IPS-18a (cell line): ENCODE results near the gene CIT.

Experiments used
- H3K27ac ChIP-seq: one replicate; pipeline ENCODE4 v1.5.1; 2013; ENCODE audit warnings: low read length
- H3K27me3 ChIP-seq: one replicate; pipeline ENCODE4 v1.6.1; 2013; ENCODE audit warnings: mild to moderate bottlenecking, low read length; ENCODE audit not compliant: control insufficient read depth, insufficient read depth
- H3K36me3 ChIP-seq: one replicate; pipeline ENCODE4 v1.6.1; 2013; ENCODE audit warnings: low read depth, low read length; ENCODE audit not compliant: control insufficient read depth
- H3K4me1 ChIP-seq: one replicate; pipeline ENCODE4 v1.6.1; 2013; ENCODE audit warnings: low read depth, low read length; ENCODE audit not compliant: control insufficient read depth
- H3K4me3 ChIP-seq: one replicate; pipeline ENCODE4 v1.5.1; 2013; ENCODE audit warnings: low read length
- H3K9ac ChIP-seq: one replicate; pipeline ENCODE4 v1.6.1; 2013; ENCODE audit warnings: mild to moderate bottlenecking, low read length, moderate library complexity
- H3K9me3 ChIP-seq: one replicate; pipeline ENCODE4 v1.6.1; 2013; ENCODE audit warnings: low read depth, low read length; ENCODE audit not compliant: control insufficient read depth

Gene CIT

DNA sequence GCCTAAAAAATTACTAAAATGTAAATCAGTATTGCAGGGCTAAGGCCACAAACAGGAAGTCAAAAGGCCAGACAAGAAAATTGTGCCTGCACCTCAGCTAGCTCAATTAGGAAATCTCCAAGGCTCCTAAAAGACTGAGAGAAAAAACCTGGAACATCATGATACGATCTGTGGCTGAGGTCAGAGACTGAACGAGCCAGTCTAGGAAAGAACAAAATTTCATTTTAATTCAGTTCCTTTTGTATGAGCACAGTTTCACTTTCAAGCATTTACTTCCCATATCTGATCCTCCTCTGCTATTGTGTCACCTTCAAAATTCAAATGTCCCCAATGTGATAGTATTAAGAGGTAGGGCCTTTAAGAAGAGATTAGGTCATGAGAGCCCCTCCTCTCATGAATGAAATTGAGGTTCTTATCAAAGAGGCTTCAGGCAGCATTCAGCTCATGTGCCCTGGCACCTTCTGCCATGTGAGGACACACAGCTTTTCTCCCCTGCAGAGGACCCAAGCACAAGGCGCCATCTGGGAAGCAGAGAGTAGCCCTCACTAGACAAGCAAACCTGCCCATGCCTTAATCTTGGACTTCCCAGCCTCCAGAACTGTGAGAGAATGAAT, 194.4 kb downstream of the CIT start:
- Histone ChIP-seq H3K27ac (no peak overlapping the region), H3K9ac (no peak overlapping the region), H3K4me1 (peaks cover 6% of the 10 kb centered on the region), H3K9me3 (no peaks in the 10 kb centered on the region), H3K4me3 (no peak overlapping the region), H3K36me3 (peaks cover 37% of the 10 kb centered on the region), H3K27me3 (no peaks in the 10 kb centered on the region)

DNA sequence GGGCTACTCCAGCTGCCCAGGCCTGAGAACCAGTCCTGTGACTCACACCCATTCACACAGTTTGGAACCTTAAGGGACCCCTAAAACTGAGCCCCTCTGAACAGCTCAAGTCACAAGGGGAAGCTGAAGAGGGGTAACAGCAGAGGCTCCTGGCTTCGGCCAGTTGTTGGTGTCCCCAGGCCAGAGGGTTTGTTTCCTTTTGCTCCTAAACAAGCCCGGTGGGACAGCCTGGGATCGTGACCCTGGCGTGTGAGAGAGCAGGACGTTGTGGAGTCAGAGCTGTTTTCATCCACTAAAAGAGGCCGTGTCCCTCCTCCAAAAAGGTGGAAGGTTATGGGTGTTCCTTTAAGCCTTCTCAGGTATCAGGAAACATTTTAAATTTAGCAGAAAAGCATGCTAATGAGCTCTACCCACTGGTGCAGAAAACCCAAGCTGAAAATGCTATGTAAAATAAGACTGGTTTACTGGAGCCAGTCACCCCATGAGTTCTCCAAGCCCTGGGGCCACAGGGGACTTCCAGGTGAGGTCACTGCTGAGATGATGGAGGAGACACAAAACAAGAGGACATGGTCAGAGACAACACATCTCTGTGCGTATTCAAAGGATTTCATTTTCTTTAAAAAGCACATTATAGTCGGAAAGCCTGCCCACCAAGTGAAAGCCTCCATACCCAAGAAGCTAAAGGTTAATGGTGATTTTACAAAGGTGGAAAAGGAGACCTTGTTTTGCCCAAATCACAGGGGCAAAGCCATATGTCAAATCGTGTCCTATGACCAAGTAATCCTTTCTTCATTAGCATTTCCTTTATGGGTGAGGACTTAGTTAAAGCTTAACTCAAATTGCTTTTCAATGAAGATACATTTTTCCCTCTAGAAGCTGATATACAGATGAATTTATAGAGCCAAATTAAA, 195.1 kb downstream of the CIT start:
- Histone ChIP-seq H3K4me3 (no peak overlapping the region), H3K27me3 (no peaks in the 10 kb centered on the region), H3K9ac (no peak overlapping the region), H3K36me3 (peaks cover 39% of the 10 kb centered on the region), H3K4me1 (peaks cover 6% of the 10 kb centered on the region), H3K27ac (no peak overlapping the region), H3K9me3 (no peaks in the 10 kb centered on the region)

DNA sequence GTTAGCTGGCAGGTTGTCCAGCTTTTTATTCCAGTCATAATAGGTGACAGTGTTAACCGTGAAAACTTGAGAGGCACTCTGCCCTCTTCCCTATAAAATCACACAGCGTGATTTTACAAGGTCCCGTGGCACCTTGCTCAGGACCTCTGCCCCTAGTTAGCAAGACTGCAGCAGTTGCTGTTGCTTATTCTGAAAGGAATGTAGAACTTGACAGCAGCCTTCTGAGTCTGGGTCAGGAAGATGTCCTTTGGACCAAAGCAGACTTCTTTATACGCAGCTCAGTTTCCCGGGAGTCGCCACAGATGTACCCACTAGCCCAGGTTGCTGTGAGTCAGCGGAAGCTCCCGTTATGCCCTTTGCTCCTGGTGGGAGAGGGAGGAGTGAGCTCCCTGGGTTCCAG, 196.0 kb downstream of the CIT start:
- Histone ChIP-seq H3K4me1 (peaks cover 6% of the 10 kb centered on the region), H3K9ac (no peak overlapping the region), H3K4me3 (no peak overlapping the region), H3K27ac (no peak overlapping the region), H3K9me3 (no peaks in the 10 kb centered on the region), H3K36me3 (peaks cover 47% of the 10 kb centered on the region), H3K27me3 (no peaks in the 10 kb centered on the region)

DNA sequence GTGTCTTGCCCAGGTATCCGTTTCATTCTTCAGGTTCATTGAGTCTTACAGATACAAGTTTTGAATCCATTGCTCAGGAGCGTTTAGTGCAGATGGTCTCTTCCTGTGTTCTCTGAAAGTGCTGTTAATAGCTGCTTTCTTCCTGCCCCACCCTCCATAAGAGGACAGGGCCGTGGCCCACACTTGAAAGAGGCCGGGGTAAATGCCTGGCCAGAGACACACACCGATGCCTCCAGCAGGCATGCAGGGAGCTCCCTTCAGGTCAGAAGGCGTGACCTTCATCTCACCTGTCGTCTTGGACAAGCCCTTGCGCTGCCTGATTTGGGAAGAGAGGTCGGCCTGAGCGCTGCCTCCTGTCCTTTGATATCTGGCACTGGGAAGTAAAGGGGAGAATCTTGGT, 197.6 kb downstream of the CIT start:
- H3K9ac ChIP-seq = no peak overlapping the region
- H3K4me1 ChIP-seq = peaks cover 6% of the 10 kb centered on the region
- no peak overlapping the region for H3K27ac ChIP-seq
- H3K4me3 ChIP-seq = no peak overlapping the region
- no peaks in the 10 kb centered on the region for H3K9me3 ChIP-seq
- H3K27me3 ChIP-seq = no peaks in the 10 kb centered on the region
- peaks cover 64% of the 10 kb centered on the region for H3K36me3 ChIP-seq

DNA sequence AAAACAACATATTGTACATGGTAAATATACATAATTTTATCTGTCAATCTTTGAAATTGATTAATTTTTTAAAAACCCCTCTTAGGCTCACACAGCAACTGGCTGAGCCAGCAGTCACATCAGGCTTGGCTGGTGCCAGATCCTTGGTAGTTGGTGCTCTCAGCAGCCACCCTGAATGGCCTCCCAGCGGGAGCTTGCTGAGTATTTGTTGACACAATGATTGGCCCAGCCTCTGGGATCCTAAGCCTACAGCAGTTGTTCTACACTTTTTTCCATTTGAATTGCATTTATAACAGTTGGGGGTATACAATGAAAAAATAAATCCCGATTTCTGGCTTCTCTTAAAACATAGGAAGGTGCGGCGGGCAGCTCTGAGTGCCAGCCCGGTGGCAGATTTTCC, 198.0 kb downstream of the CIT start:
- no peaks in the 10 kb centered on the region for H3K9me3 ChIP-seq
- peaks cover 6% of the 10 kb centered on the region for H3K4me1 ChIP-seq
- H3K36me3 ChIP-seq = peaks cover 68% of the 10 kb centered on the region
- H3K4me3 ChIP-seq = no peak overlapping the region
- H3K9ac ChIP-seq = no peak overlapping the region
- H3K27ac ChIP-seq = no peak overlapping the region
- no peaks in the 10 kb centered on the region for H3K27me3 ChIP-seq

DNA sequence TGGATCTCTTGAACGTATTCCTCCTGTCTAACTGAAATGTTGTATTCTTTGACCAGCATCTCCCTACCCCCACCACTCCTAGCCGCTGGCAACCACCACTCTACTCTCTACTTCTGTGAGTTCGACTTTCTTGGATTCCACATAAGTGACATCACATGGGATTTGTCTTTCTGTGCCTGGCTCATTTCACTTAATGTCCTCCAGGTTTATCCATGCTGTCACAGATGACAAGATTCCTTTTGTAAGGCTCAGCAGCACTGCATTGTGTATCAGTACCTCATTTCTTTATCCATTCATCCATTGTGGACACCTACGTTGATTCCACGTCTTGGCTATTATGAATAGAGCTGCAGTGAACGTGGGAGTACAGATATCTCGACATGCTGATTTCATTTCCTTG, 198.7 kb downstream of the CIT start:
- Histone ChIP-seq H3K9ac (no peak overlapping the region), H3K4me3 (no peak overlapping the region), H3K36me3 (peaks cover 74% of the 10 kb centered on the region), H3K27ac (no peak overlapping the region), H3K4me1 (peaks cover 6% of the 10 kb centered on the region), H3K9me3 (no peaks in the 10 kb centered on the region), H3K27me3 (no peaks in the 10 kb centered on the region)

DNA sequence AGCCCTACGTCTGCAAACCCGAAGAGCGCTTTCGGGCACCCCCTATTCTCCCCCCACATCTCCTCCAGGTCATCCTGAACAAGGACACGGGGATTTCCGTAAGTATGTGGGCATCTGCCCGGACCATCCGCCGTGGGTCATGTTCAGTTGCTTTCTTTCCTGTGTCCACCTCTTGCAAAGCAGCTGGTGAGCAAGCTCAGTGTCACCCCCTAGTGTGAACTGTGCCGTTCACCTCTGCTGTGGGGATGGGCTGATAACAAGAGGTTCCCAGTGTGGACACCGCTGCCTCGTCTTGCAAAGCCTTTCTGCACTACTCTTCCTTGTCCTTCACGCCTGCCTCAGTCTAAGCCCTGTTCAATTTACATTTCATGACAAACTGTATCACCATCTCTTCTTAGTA, 200.5 kb downstream of the CIT start:
- H3K4me3 ChIP-seq = no peak overlapping the region
- H3K36me3 ChIP-seq = peaks cover 93% of the 10 kb centered on the region
- no peaks in the 10 kb centered on the region for H3K27me3 ChIP-seq
- no peak overlapping the region for H3K27ac ChIP-seq
- H3K4me1 ChIP-seq = peaks cover 6% of the 10 kb centered on the region
- no peak overlapping the region for H3K9ac ChIP-seq
- no peaks in the 10 kb centered on the region for H3K9me3 ChIP-seq

DNA sequence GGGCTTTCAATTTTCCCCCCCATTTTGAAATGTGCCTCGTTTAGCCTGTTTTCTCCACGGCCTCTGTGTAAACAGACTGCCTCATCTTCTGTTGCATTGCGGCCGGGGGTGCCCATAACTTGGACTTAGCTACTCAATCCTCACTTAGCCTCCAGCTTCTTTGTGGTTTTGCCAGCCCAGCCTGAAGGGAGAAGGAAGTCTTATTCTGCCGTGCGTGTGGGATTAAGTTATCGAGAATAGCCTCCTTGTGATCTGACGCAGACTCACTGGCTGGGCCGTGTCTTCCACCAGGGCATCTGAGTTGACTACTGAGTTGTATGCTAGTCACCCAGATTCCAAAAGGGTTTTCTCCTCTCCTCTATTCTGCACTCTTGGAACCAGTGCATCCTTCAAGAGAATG, 201.1 kb downstream of the CIT start:
- Histone ChIP-seq H3K9ac (no peak overlapping the region), H3K36me3 (peaks cover 96% of the 10 kb centered on the region), H3K27ac (no peak overlapping the region), H3K27me3 (no peaks in the 10 kb centered on the region), H3K9me3 (no peaks in the 10 kb centered on the region), H3K4me3 (no peak overlapping the region), H3K4me1 (peaks cover 6% of the 10 kb centered on the region)

DNA sequence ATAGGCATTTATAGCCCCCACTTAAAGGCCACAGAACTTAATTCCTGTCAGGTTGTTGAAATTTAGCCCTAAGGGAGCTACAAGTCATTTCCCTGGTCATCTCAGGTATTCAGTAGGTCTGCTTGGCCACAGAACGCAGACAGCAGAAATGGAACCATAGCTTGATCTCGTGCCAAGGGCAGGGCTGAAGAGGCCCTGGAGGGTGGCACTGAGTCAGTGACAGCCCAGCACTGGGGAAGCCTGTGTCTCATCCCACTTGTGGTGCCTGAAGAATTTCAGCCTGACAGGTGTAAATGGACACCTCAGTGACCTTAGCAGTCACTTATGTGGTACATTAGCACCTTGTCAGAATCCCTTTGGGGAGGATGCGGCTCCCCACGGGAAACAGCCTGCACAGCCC, 202.6 kb downstream of the CIT start:
- H3K27me3 ChIP-seq = no peaks in the 10 kb centered on the region
- H3K4me3 ChIP-seq = no peak overlapping the region
- H3K9me3 ChIP-seq = no peaks in the 10 kb centered on the region
- H3K36me3 ChIP-seq = peaks cover 94% of the 10 kb centered on the region
- H3K27ac ChIP-seq = no peak overlapping the region
- no peak overlapping the region for H3K9ac ChIP-seq
- H3K4me1 ChIP-seq = peaks cover 6% of the 10 kb centered on the region

DNA sequence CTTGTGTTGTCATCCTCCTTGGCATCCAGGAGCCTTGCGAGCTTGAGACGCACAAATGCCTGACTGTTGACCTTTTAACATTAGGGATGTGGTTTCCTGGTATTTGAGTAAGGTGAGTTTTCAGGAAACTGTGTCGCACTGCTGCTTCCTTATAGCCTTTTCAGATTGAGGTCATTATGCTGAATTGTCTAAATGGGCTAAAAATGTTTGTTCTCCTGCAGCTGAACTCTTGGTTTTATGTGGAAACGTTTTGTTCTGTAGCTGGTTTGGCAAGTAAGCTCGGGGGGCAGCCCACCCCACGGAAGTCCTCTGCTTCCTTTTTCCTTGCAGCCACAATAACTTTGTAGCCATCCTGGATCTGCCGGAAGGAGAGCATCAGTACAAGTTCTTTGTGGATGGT, 203.5 kb downstream of the CIT start:
- Histone ChIP-seq H3K27ac (no peak overlapping the region), H3K27me3 (no peaks in the 10 kb centered on the region), H3K9ac (no peak overlapping the region), H3K4me1 (peaks cover 3% of the 10 kb centered on the region), H3K36me3 (peaks cover 85% of the 10 kb centered on the region), H3K9me3 (no peaks in the 10 kb centered on the region), H3K4me3 (no peak overlapping the region)

DNA sequence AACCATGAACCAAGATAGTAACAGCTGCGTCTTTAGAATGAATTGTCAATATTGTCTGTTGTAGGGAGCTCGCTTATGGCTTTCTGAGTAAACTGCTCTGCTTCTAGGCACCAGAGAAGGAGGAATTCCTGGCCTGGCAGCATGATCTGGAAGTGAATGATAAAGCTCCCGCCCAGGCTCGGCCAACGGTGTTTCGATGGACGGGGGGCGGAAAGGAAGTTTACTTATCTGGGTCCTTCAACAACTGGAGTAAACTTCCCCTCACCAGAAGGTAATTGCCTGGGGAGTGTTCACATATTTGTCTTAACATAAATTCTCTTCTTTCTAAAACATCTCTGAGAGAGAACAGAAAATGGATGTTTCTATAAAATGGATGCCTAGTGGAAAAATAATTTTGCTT, 204.9 kb downstream of the CIT start:
- Histone ChIP-seq H3K4me3 (no peak overlapping the region), H3K36me3 (peaks cover 72% of the 10 kb centered on the region), H3K9ac (no peak overlapping the region), H3K27me3 (no peaks in the 10 kb centered on the region), H3K9me3 (no peaks in the 10 kb centered on the region), H3K4me1 (peaks cover 2% of the 10 kb centered on the region), H3K27ac (no peak overlapping the region)

DNA sequence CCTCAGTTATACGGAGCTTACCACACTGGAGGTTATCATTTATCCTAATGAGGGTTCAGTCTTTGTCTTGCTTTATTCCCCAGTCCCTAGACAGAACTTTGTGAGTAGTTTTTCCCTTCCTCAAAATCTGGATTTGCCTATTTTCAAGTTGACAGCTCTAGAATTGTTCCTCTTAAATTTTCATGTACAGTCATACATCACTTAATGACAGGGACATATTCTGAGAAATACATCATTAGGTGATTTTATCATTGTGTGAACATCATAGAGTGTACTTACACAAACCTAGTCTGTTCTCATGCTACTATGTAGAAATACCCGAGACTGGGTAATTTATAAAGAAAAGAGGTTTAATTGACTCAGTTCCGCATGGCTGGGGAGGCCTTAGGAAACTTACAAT, 206.1 kb downstream of the CIT start:
- Histone ChIP-seq H3K9me3 (no peaks in the 10 kb centered on the region), H3K4me3 (no peak overlapping the region), H3K36me3 (peaks cover 62% of the 10 kb centered on the region), H3K4me1 (peaks cover 6% of the 10 kb centered on the region), H3K9ac (no peak overlapping the region), H3K27me3 (no peaks in the 10 kb centered on the region), H3K27ac (no peak overlapping the region)
